IMR-90 (cell line): ENCODE measurements around the gene ALPI. TPM values are rescaled to one million over a fixed set of nuclear protein-coding genes. Genes with fewer than 3 reads are reported as not detected.

Experiments
- ATAC-seq: fragments of 200-7000 bp; cut with Tn5 transposase; 2 replicates; pipeline ENCODE4 v1.9.1; 2020; ENCODE audit warnings: low read depth, mild to moderate bottlenecking, moderate library complexity
- BruUV-seq: library from RNA; stranded (reverse); fragments of 400-500 nt; replicated peaks from 2 replicates; lab custom pipeline; 2021; lab: Mats Ljungman, UMichigan
- CTCF ChIA-PET: fragments of 300-600 bp; formaldehyde crosslinking; extraction: SDS; loops from one replicate; lab custom pipeline; 2021; ENCODE audit warnings: antibody characterized with exemption; lab: Yijun Ruan, JAX
- POLR2A ChIA-PET: fragments of 300-600 bp; sonication (Branson Sonifier 250); formaldehyde crosslinking; loops from one replicate; lab custom pipeline; 2022; ENCODE audit warnings: antibody characterized with exemption; ENCODE audit not compliant: unreplicated experiment; lab: Charles Lee
- DNase-seq: peaks from one replicate; pipeline ENCODE4 v3.0.0; 2013
- H2AFZ ChIP-seq: replicated peaks from 2 replicates; pipeline ENCODE3; 2013; ENCODE audit warnings: low read length, mild to moderate bottlenecking; ENCODE audit not compliant: poor library complexity
- H2AK5ac ChIP-seq: 2 replicates; pipeline ENCODE4 v1.6.1; 2013; ENCODE audit warnings: low read depth, low read length, inconsistent platforms
- H2AK9ac ChIP-seq: replicated peaks from 2 replicates; pipeline ENCODE3; 2013; ENCODE audit warnings: mild to moderate bottlenecking, low read depth, low read length, moderate library complexity; ENCODE audit not compliant: poor library complexity
- H2BK120ac ChIP-seq: 2 replicates; pipeline ENCODE4 v1.6.1; 2013; ENCODE audit warnings: low read depth, low read length, inconsistent platforms
- H2BK15ac ChIP-seq: 3 replicates; pipeline ENCODE4 v1.6.1; 2013; ENCODE audit warnings: low read depth, low read length, inconsistent platforms
- H2BK20ac ChIP-seq: 2 replicates; pipeline ENCODE4 v1.6.1; 2013; ENCODE audit warnings: low read depth, mild to moderate bottlenecking, inconsistent platforms, low read length, moderate library complexity
- H2BK5ac ChIP-seq: 2 replicates; pipeline ENCODE4 v1.6.1; 2013; ENCODE audit warnings: mild to moderate bottlenecking, low read depth, low read length, inconsistent platforms; ENCODE audit not compliant: poor library complexity, severe bottlenecking
- H3K14ac ChIP-seq: replicated peaks from 2 replicates; pipeline ENCODE4 v1.6.1; 2013; ENCODE audit warnings: low read depth, low read length, inconsistent platforms
- H3K18ac ChIP-seq: 2 replicates; pipeline ENCODE4 v1.6.1; 2013; ENCODE audit warnings: low read depth, low read length, control low read depth
- H3K23ac ChIP-seq: 2 replicates; pipeline ENCODE4 v1.6.1; 2013; ENCODE audit warnings: low read depth, low read length, inconsistent platforms
- H3K27ac ChIP-seq: 2 replicates; pipeline ENCODE4 v1.5.1; 2013; ENCODE audit warnings: mild to moderate bottlenecking, control low read depth, low read length; ENCODE audit not compliant: insufficient read depth
- H3K27me3 ChIP-seq: 2 replicates; pipeline ENCODE4 v1.6.1; 2013; ENCODE audit warnings: low read length; ENCODE audit not compliant: control insufficient read depth, insufficient read depth
- H3K36me3 ChIP-seq: 2 replicates; pipeline ENCODE4 v1.6.1; 2013; ENCODE audit warnings: low read length, mixed read lengths; ENCODE audit not compliant: control insufficient read depth, insufficient read depth
- H3K4ac ChIP-seq: 2 replicates; pipeline ENCODE4 v1.6.1; 2013; ENCODE audit warnings: low read depth, low read length, inconsistent platforms
- H3K4me1 ChIP-seq: 2 replicates; pipeline ENCODE4 v1.6.1; 2013; ENCODE audit warnings: low read length, mixed read lengths; ENCODE audit not compliant: control insufficient read depth, insufficient read depth
- H3K4me2 ChIP-seq: 2 replicates; pipeline ENCODE4 v1.6.1; 2013; ENCODE audit warnings: low read depth, mild to moderate bottlenecking, control low read depth, low read length, moderate library complexity
- H3K4me3 ChIP-seq: 2 replicates; pipeline ENCODE4 v1.5.1; 2013; ENCODE audit warnings: low read depth, mild to moderate bottlenecking, control low read depth, low read length, moderate library complexity; ENCODE audit not compliant: insufficient read depth
- H3K56ac ChIP-seq: 2 replicates; pipeline ENCODE4 v1.6.1; 2013; ENCODE audit warnings: low read length, inconsistent platforms; ENCODE audit not compliant: insufficient read depth; ENCODE audit errors: extremely low read depth
- H3K79me1 ChIP-seq, 2 experiments: 2 replicates each; pipeline ENCODE4 v1.6.1; 2013; ENCODE audit warnings: low read length in 2 of 2, inconsistent platforms in 1 of 2, low read depth in 1 of 2
- H3K9ac ChIP-seq: 2 replicates; pipeline ENCODE4 v1.6.1; 2013; ENCODE audit warnings: low read depth, low read length, control low read depth
- H3K9me1 ChIP-seq: 2 replicates; pipeline ENCODE4 v1.6.1; 2013; ENCODE audit warnings: low read length, inconsistent platforms; ENCODE audit not compliant: insufficient read depth
- H3K9me3 ChIP-seq: 2 replicates; pipeline ENCODE4 v1.6.1; 2013; ENCODE audit warnings: low read length; ENCODE audit not compliant: control insufficient read depth, insufficient read depth
- H4K20me1 ChIP-seq: 2 replicates; pipeline ENCODE4 v1.6.1; 2013; ENCODE audit warnings: low read length, inconsistent platforms; ENCODE audit not compliant: insufficient read depth
- H4K5ac ChIP-seq: 2 replicates; pipeline ENCODE4 v1.6.1; 2013; ENCODE audit warnings: mild to moderate bottlenecking, low read depth, low read length, control low read depth
- H4K8ac ChIP-seq, 2 experiments: 2 replicates each; pipeline ENCODE4 v1.6.1; 2013; ENCODE audit warnings: low read depth in 2 of 2, low read length in 2 of 2, control low read depth in 1 of 2, inconsistent platforms in 1 of 2
- H4K91ac ChIP-seq: 2 replicates; pipeline ENCODE4 v1.6.1; 2013; ENCODE audit warnings: low read depth, low read length, inconsistent platforms; ENCODE audit not compliant: insufficient read depth
- BHLHE40 ChIP-seq: fragments of 150-350 bp; IDR thresholded peaks from 2 replicates; pipeline ENCODE4 v1.6.1; 2016; ENCODE audit warnings: mild to moderate bottlenecking, low read depth, low read length
- CHD1 ChIP-seq: IDR thresholded peaks from 2 replicates; pipeline ENCODE4 v1.6.1; 2012; ENCODE audit warnings: low read depth, low read length, improper control_type of control experiment
- ELK1 ChIP-seq: fragments of 150-350 bp; IDR thresholded peaks from 2 replicates; pipeline ENCODE4 v1.6.1; 2016; ENCODE audit warnings: low read depth, mild to moderate bottlenecking, low read length, moderate library complexity, borderline replicate concordance
- FOS ChIP-seq: fragments of 150-350 bp; IDR thresholded peaks from 2 replicates; pipeline ENCODE4 v1.6.1; 2016; ENCODE audit warnings: low read depth, low read length
- MAFK ChIP-seq: IDR thresholded peaks from 2 replicates; pipeline ENCODE4 v1.6.1; 2012; ENCODE audit warnings: low read depth, low read length, improper control_type of control experiment
- MAZ ChIP-seq: IDR thresholded peaks from 2 replicates; pipeline ENCODE4 v1.6.1; 2012; ENCODE audit warnings: low read depth, mild to moderate bottlenecking, low read length, improper control_type of control experiment, moderate library complexity, borderline replicate concordance
- NFE2L2 ChIP-seq: fragments of 150-350 bp; IDR thresholded peaks from 2 replicates; pipeline ENCODE4 v1.6.1; 2016; ENCODE audit warnings: low read depth, mild to moderate bottlenecking, low read length
- POLR2A ChIP-seq: IDR thresholded peaks from 2 replicates; pipeline ENCODE4 v1.6.1; 2012; ENCODE audit warnings: mild to moderate bottlenecking, low read depth, low read length
- RAD21 ChIP-seq: IDR thresholded peaks from 2 replicates; pipeline ENCODE4 v1.6.1; 2012; ENCODE audit warnings: low read length, improper control_type of control experiment
- RCOR1 ChIP-seq: IDR thresholded peaks from 2 replicates; pipeline ENCODE4 v1.6.1; 2012; ENCODE audit warnings: mild to moderate bottlenecking, low read length, improper control_type of control experiment; ENCODE audit not compliant: insufficient replicate concordance
- RFX5 ChIP-seq: IDR thresholded peaks from 2 replicates; pipeline ENCODE4 v1.8.0; 2012; ENCODE audit warnings: low read depth, mild to moderate bottlenecking, low read length, moderate library complexity
- SMC3 ChIP-seq: fragments of 150-350 bp; IDR thresholded peaks from 2 replicates; pipeline ENCODE4 v1.6.1; 2016; ENCODE audit warnings: low read depth, mild to moderate bottlenecking, antibody characterized with exemption, low read length, moderate library complexity
- USF2 ChIP-seq: fragments of 150-350 bp; IDR thresholded peaks from 2 replicates; pipeline ENCODE4 v1.6.1; 2017; ENCODE audit warnings: mild to moderate bottlenecking, antibody characterized with exemption, low read length, low read depth
- WGBS, 2 experiments: methylation state at CpG; one replicate each; pipeline versions ENCODE4 v1.1.5 to v1.1.7; 2013; ENCODE audit warnings: missing lambda C conversion rate in 2 of 2; ENCODE audit not compliant: insufficient read length in 1 of 2; ENCODE audit errors: extremely low coverage in 2 of 2; 5-methylcytosine and 5-hydroxymethylcytosine counted together
- dilution Hi-C: fragments of 300-500 bp; cut with HindIII; formaldehyde crosslinking; loops from one replicate; pipeline ENCODE4 v1.14.3; 2018; ENCODE audit warnings: low sequenced_read_pairs; ENCODE audit not compliant: unreplicated experiment
- in situ Hi-C: fragments of 300-500 bp; cut with MboI; formaldehyde crosslinking; loops from 3 replicates; pipeline ENCODE4 v1.14.3; 2019; ENCODE audit warnings: low sequenced_read_pairs, inconsistent platforms, mixed read lengths
- intact Hi-C: fragments of 100-400 bp; cut with micrococcal nuclease; formaldehyde crosslinking; loops from 2 replicates; pipeline ENCODE4 v1.10.0; 2022
- polyA plus RNA-seq, 3 experiments: library from polyadenylated mRNA; depleted of rRNA; stranded (reverse); fragments of >200 nt; gene quantifications; 2 replicates each; pipeline ENCODE4 v1.2.3, GENCODE V29; 2012; ENCODE audit warnings: low replicate concordance in 1 of 3
- total RNA-seq: library from RNA; depleted of rRNA; stranded (reverse); fragments of >200 nt; gene quantifications from 2 replicates; pipeline ENCODE4 v1.2.3, GENCODE V29; 2012
- TF ChIP-seq, protein P1 (sequence below): conservative IDR thresholded peaks from 2 replicates; pipeline ENCODE4 v1.5.1; 2012; ENCODE audit warnings: mild to moderate bottlenecking, low read depth, low read length, improper control_type of control experiment

Gene ALPI
- total and polyA plus RNA-seq, 2 of the 4 experiments (the other 2 are of a cell fraction) = not detected

DNA sequence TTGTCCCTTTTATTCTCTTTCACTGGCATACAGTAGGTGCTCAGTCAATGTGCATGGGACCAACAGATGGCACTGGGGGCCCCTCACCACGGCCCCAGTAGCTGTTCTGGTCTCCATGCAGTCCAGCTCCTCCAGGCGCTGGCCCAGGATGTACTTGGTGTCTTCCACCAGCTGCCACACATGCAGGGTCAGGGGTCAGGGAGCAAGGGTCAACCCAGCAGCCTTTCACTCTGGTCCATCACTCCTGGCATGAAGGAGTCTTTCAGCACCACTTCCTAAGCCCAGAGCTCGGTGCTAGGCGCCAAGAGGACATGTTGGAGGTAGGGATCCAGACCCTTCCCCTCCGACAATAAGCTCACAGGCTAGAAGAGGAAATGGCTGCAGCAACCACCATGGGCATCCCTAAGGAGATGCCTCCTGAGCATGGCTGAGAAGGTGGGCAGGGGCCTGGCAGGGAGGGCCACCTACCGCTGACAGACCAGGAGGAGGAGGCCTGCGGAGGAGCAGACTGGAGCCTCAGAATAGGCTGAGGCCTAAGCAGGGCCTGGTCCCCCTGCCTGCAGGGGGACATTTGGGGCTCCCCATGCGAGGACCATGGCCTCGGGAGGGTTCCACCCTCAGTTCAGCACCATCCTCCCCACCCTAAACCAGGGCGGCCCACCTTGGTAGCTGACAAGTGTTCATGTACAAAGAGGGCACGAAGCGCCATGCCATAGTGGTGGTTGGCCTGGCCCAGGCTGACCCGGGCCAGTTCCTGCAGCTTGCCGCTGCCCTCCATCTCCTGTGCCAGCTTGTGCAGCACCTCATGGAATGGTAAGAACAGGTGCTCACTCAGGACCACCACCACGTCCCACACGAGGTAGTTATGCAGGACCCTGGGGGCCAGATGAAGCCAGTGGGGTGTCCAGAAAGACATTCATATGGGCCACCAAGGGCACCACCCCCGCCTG, 39.2 kb upstream of the ALPI start:
- peak overlapping the region; percentile 56 for H2AFZ ChIP-seq
- POLR2A ChIA-PET = interaction anchor here (0.6 kb wide), 1 partner anchor 10 kb away, joined by 3 read pairs; no protein-coding TSS in a partner anchor
- no peak overlapping the region for H2AK5ac ChIP-seq
- no peak overlapping the region for H2BK120ac ChIP-seq
- no peaks in the 10 kb centered on the region for H3K9me1 ChIP-seq
- no peak overlapping the region for H3K18ac ChIP-seq
- CTCF ChIA-PET = no interaction called here
- H2BK20ac ChIP-seq = no peak overlapping the region
- H3K4me3 ChIP-seq = no peak overlapping the region
- no peaks in the 10 kb centered on the region; the same call in 1 of the 2 replicates for H3K9me3 ChIP-seq
- no peak overlapping the region for H4K8ac ChIP-seq
- H2BK5ac ChIP-seq = no peak overlapping the region
- dilution Hi-C loops = no loop called here
- H3K56ac ChIP-seq = no peak overlapping the region
- H3K4ac ChIP-seq = no peak overlapping the region
- BruUV-seq = no TSS peak
- no peak overlapping the region for H4K91ac ChIP-seq
- no peaks in the 10 kb centered on the region; the same call in 1 of the 2 replicates for H4K20me1 ChIP-seq
- no peak for ATAC-seq
- H3K4me1 ChIP-seq = no peaks in the 10 kb centered on the region
- intact Hi-C loops = no loop called here
- no peak overlapping the region for H4K5ac ChIP-seq
- no peak overlapping the region for H3K9ac ChIP-seq
- no peak overlapping the region for H3K27ac ChIP-seq
- peaks cover 83% of the 10 kb centered on the region for H3K27me3 ChIP-seq
- WGBS, 2 experiments = 68% methylated on average over 4 of the region's 17 CpGs; no CpG with 5 or more reads in 1 of the 2 experiments
- H3K79me1 ChIP-seq = no peaks in the 10 kb centered on the region
- H3K36me3 ChIP-seq = no peaks in the 10 kb centered on the region
- H3K14ac ChIP-seq = no peak overlapping the region
- no peak overlapping the region for H2BK15ac ChIP-seq
- H3K4me2 ChIP-seq = no peak overlapping the region
- no peak overlapping the region for H3K23ac ChIP-seq
- no peak overlapping the region for H2AK9ac ChIP-seq
- in situ Hi-C loops = no loop called here
- no peak for DNase-seq
- TF ChIP-seq USF2 = no peak
- no peak for TF ChIP-seq CHD1
- TF ChIP-seq, protein P1, sequence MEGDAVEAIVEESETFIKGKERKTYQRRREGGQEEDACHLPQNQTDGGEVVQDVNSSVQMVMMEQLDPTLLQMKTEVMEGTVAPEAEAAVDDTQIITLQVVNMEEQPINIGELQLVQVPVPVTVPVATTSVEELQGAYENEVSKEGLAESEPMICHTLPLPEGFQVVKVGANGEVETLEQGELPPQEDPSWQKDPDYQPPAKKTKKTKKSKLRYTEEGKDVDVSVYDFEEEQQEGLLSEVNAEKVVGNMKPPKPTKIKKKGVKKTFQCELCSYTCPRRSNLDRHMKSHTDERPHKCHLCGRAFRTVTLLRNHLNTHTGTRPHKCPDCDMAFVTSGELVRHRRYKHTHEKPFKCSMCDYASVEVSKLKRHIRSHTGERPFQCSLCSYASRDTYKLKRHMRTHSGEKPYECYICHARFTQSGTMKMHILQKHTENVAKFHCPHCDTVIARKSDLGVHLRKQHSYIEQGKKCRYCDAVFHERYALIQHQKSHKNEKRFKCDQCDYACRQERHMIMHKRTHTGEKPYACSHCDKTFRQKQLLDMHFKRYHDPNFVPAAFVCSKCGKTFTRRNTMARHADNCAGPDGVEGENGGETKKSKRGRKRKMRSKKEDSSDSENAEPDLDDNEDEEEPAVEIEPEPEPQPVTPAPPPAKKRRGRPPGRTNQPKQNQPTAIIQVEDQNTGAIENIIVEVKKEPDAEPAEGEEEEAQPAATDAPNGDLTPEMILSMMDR = no peak
- no peak for TF ChIP-seq NFE2L2
- no peak for TF ChIP-seq RAD21
- no peak for TF ChIP-seq BHLHE40
- TF ChIP-seq ELK1 = no peak
- no peak for TF ChIP-seq SMC3
- no peak for TF ChIP-seq MAZ
- no peak for TF ChIP-seq RCOR1
- no peak for TF ChIP-seq FOS
- TF ChIP-seq RFX5 = no peak
- no peak for TF ChIP-seq MAFK
- TF ChIP-seq POLR2A = no peak
